ENCODE data around the gene RHCG. TPM values are rescaled to one million over a fixed set of nuclear protein-coding genes. Genes with fewer than 3 reads are reported as not detected.

Gene RHCG
- total and polyA plus RNA-seq, 2 donors = 0.13 to 0.16 TPM

DNA sequence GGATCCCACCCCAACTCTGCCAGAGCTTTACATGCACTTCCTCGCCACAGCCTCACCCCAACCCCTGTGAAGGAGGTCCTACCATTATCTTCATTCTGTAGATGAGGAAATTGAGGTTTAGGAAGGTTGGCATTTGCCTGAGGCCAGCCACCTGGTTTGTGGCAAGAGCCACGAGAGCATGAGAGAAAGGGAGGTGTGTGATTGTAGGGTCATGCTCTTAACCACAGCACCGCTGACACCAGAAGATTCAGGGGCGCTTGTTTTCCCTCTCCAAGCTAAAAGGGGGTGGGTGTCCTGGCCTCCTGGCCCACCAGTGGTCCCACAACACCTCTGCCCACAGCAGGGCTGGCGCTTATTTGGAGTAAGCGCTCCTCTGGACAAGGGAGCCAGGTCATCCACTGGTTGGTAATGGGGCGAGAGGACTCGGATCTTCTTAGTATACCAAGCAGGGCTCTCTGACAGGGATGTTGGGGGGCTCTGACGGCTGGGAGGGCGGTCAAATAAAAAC lies 691 bp downstream of the RHCG start:
- Histone ChIP-seq H3K36me3 (ENCODE audit: insufficient read depth) (no peaks in the 10 kb centered on the region), H3K27ac (ENCODE audit: low read depth) (no peak overlapping the region), H3K4me1 (ENCODE audit: insufficient read depth) (peaks cover 2% of the 10 kb centered on the region), H3K4me3 (ENCODE audit: low read depth, low read length) (no peak overlapping the region)
- DNase-seq (ENCODE audit: extremely low spot score) = no peak
- 78% methylated on average over 10 of the region's 10 CpGs for WGBS

DNA sequence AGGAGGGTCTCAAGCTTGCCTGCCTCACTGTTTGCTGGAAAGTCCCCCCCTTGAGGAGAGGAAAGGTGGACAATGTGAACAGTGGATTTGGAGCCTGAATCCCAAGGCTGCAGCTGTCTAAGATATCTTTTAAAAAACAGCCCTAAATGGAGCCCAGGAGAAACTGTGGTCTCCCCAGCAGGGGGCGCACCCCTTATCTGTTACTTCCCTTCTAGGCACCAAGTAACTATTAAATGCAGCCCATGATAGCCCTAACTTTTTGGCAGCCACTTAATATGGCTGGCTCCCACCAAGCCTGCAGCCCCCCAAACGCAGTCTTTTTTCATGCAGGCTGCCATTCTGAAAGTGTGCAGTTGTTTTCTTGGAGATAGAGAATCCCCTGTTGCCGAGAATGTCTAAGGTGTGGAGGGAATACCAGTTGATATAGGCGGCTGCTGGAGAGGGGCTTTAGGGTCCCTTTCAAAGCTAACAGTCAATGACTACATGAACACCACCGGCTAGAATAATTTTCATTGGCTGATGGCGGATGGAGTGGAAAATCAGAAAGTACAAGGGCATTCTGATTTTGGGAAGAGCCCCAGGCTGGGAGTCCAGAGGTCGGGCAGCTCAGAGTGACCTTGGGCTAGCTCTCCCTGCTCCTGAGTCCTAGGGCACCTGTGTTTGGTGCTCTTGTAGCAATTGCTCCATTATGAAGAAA lies 1.3 kb downstream of the RHCG start:
- Histone ChIP-seq H3K4me3 (ENCODE audit: low read depth, low read length) (no peak overlapping the region), H3K4me1 (ENCODE audit: insufficient read depth) (peaks cover 2% of the 10 kb centered on the region), H3K36me3 (ENCODE audit: insufficient read depth) (no peaks in the 10 kb centered on the region), H3K27ac (ENCODE audit: low read depth) (no peak overlapping the region)
- DNase-seq (ENCODE audit: extremely low spot score) = no peak
- WGBS = 78% methylated on average over 7 of the region's 7 CpGs

DNA sequence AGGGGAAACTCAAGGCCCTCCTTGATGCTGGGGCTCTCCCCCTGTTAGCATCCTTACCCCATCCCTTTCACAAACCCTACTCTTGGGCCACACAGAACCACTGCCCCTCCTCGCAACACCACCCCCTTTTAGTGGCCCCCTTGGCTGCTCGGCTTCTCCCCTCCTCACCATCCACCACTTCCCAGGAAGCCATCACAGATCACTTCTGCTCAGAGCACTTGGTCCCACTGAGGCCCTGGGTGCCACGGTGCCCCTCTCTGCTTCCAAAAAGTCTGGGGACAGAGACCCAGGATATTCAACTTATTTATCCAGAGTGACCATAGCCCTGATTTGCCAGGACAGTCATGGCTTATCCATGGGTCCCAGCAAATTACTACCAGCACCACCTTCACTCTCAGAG lies 2.4 kb downstream of the RHCG start:
- H3K4me1 ChIP-seq (ENCODE audit: insufficient read depth) = peaks cover 2% of the 10 kb centered on the region
- no peak overlapping the region for H3K4me3 ChIP-seq (ENCODE audit: low read depth, low read length)
- 90% methylated on average over 3 of the region's 3 CpGs for whole genome bisulfite sequencing
- no peak for DNase-seq (ENCODE audit: extremely low spot score)
- no peaks in the 10 kb centered on the region for H3K36me3 ChIP-seq (ENCODE audit: insufficient read depth)
- H3K27ac ChIP-seq (ENCODE audit: low read depth) = no peak overlapping the region

DNA sequence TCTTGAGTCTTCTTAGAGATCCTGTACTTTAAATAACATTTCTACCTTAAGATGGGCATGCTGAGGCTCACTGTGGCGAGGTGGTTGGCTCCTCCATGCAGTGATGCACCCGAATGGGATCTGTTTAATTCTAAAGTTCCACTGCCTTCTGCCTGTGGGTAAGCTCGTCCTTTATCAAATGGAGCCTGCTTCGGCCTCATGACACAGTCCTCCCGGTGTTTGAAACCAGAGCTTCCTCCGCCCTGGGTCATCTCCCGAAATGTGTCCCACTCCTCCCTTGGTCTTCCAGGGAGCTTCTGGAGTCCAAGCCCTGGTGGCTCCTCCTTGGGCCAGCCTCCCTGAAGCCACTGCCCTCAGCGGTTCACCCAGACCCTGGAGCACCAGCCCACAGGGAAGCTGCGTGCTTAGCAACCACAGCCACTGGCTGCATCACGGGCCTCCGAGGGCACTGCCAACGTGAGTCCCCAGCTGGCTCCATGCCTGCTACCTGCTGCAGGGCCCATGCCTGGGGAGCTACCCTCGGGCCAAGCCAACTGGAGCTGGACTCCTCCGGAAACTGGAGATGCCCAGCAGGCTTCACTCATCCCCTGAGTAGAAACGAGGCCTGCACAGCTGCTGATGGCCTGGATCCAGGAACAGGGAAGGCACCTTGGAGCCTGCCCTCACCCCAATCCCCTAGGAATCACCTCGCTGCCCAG lies 3.3 kb downstream of the RHCG start:
- H3K27ac ChIP-seq (ENCODE audit: low read depth) = no peak overlapping the region
- no peaks in the 10 kb centered on the region for H3K36me3 ChIP-seq (ENCODE audit: insufficient read depth)
- peaks cover 2% of the 10 kb centered on the region for H3K4me1 ChIP-seq (ENCODE audit: insufficient read depth)
- no peak overlapping the region for H3K4me3 ChIP-seq (ENCODE audit: low read depth, low read length)
- no peak for DNase-seq (ENCODE audit: extremely low spot score)
- 83% methylated on average over 16 of the region's 16 CpGs for WGBS

DNA sequence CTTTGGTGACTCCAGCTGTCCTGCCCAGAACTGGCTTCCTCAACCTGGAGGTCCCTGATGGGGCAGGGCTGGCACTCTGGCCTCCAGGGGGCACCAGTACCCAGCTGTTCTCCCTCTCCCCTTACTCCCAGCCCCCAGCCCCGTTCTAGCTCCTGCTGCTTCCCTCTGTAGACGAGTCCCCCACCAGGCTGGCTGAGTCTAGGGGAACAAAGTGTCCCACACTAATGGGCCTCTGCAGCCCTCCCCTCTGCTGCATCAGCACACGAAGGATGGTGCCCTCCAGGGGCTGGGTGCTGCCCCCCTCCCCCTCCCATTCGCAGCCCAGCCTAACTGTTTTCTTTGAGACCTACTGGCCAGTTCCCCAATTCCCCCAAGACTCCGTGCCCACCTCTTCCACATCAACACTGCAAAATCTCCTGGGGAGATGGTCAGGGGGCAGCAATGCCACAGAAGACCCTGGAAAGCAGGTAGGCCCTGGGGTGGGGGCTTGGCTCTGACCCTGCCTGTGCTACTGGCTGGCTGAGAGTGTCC lies 4.2 kb downstream of the RHCG start:
- Histone ChIP-seq H3K27ac (ENCODE audit: low read depth) (no peak overlapping the region), H3K36me3 (ENCODE audit: insufficient read depth) (no peaks in the 10 kb centered on the region), H3K4me1 (ENCODE audit: insufficient read depth) (peaks cover 2% of the 10 kb centered on the region), H3K4me3 (ENCODE audit: low read depth, low read length) (no peak overlapping the region)
- 33% methylated on average over 5 of the region's 5 CpGs for WGBS
- no peak for DNase-seq (ENCODE audit: extremely low spot score)

DNA sequence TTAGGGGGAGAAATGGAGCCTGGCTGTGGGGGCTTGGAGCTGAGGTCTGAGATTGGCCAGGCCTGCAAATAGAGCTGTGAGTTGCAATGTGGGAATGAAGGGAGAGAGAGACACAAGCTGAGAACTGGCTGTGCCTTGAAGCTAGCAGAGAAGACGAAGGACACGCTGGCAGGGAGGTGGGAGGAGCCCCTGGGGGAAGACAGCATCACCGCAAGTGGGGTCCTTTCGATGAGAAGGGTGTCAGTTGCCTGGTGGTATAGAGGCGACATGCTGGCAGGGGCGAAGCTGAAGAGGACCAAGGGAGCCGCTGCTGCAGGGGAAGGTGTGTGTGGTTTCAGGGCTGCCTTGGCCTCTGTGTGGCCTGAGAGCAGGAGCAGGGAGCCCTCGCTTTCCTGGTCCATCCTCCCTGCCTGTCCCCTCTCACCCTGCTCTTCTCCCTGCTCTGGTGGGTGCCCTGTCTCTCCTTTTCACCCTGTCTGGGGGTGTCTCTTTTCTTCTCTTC lies 5.5 kb downstream of the RHCG start:
- H3K27ac ChIP-seq (ENCODE audit: low read depth) = no peak overlapping the region
- no peak for DNase-seq (ENCODE audit: extremely low spot score)
- 68% methylated on average over 8 of the region's 8 CpGs for WGBS
- no peaks in the 10 kb centered on the region for H3K36me3 ChIP-seq (ENCODE audit: insufficient read depth)
- H3K4me3 ChIP-seq (ENCODE audit: low read depth, low read length) = no peak overlapping the region
- H3K4me1 ChIP-seq (ENCODE audit: insufficient read depth) = no peaks in the 10 kb centered on the region

DNA sequence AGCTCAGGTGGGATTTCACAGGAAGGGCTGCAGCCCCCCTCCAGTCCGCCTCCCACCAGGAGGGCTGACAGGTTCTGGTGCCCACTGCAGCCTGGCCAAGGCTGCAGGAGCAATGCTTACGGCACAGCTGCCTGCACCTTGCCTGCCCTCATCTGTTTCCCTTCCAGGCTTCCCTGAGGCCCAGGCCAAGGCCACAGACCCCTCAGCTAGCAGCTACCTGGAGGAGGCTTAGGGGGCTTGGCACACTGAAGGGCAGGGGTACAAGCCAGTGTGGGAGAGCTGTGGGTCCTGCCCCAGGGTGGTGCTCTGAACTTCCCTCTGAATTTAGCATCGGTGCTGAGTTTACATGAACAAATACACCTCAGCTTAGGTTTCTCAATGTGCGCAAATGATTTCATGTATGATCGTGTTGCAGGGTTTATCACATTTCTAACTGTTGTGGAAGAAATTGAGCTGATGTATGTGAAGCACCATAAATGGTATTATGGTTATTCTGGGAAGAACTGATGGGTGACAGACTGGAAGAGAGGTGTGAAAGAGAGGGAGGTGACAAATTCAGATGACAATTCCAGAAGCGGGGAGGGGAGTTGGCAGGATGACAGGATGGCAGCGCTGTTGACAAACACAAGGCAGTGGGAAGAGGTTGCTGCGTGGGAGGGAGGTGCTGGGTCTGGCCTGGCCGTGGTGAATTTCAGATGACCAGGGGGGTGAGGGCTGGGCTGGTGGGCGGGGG lies 6.1 kb downstream of the RHCG start:
- Histone ChIP-seq H3K27ac (ENCODE audit: low read depth) (no peak overlapping the region), H3K36me3 (ENCODE audit: insufficient read depth) (no peaks in the 10 kb centered on the region), H3K4me3 (ENCODE audit: low read depth, low read length) (no peak overlapping the region), H3K4me1 (ENCODE audit: insufficient read depth) (no peaks in the 10 kb centered on the region)
- DNase-seq (ENCODE audit: extremely low spot score) = no peak
- 67% methylated on average over 10 of the region's 10 CpGs for WGBS

DNA sequence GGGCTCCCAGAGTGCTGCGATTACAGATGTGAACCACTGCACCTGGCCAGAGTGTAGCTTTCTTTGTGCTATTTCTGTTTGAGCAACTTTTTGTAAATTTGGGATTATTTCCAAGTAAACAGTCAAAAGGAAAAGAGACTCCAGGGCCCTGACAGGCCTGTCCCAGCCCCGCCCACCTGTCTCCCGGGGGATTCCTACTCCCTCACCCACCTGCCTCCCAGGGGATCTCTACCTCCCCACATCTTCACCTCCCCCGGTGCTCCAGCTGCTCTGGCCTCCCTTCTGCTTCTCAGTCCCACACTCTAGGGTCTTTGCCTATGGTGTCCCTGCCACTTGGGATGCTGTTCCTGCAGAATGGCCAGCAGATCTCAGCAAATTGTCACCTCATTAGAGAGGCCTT lies 7.0 kb downstream of the RHCG start:
- no peak for DNase-seq (ENCODE audit: extremely low spot score)
- 73% methylated on average over 4 of the region's 4 CpGs for WGBS
- H3K27ac ChIP-seq (ENCODE audit: low read depth) = no peak overlapping the region
- H3K36me3 ChIP-seq (ENCODE audit: insufficient read depth) = no peaks in the 10 kb centered on the region
- H3K4me3 ChIP-seq (ENCODE audit: low read depth, low read length) = no peak overlapping the region
- no peaks in the 10 kb centered on the region for H3K4me1 ChIP-seq (ENCODE audit: insufficient read depth)

DNA sequence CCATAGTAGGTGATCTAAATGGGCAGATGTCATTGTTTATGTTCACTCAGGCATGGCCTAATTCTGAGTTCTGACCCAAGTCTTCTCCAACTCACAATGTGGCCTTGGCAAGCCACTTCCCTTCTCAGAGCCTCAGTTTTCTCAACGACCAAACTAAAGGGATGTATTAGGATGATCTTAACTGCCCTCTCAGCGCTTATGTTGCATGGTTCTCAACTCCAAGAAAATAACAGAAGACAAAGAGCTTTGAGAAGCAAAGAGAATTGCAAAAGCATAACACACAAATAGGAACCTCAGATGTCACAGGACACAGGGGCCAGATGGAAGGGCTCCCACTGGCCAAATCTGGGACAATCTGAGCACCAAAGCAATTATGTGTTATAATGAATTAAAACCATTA lies 8.6 kb downstream of the RHCG start:
- Histone ChIP-seq H3K4me3 (ENCODE audit: low read depth, low read length) (no peak overlapping the region), H3K36me3 (ENCODE audit: insufficient read depth) (no peaks in the 10 kb centered on the region), H3K4me1 (ENCODE audit: insufficient read depth) (no peaks in the 10 kb centered on the region), H3K27ac (ENCODE audit: low read depth) (no peak overlapping the region)
- no peak for DNase-seq (ENCODE audit: extremely low spot score)
- 69% methylated on average over 2 of the region's 2 CpGs for WGBS

DNA sequence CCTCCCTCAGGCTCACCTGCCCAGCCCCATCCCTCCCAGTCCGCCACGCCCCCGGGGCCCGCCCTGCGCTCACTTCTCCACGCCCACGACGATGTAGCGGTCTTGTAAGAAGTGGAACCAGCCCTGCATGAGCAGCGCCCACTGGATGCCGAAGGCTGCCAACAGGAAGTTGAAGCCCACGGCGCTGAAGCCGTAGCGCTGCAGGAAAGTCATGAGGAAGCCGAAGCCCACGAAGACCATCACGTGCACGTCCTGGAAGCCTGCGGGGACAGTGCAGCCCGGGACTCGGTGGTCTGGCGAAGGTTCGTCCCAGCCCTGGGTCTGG lies 9.7 kb downstream of the RHCG start:
- Histone ChIP-seq H3K4me1 (ENCODE audit: insufficient read depth) (no peaks in the 10 kb centered on the region), H3K36me3 (ENCODE audit: insufficient read depth) (no peaks in the 10 kb centered on the region), H3K4me3 (ENCODE audit: low read depth, low read length) (no peak overlapping the region), H3K27ac (ENCODE audit: low read depth) (no peak overlapping the region)
- DNase-seq (ENCODE audit: extremely low spot score) = no peak
- 20% methylated on average over 24 of the region's 24 CpGs for WGBS

DNA sequence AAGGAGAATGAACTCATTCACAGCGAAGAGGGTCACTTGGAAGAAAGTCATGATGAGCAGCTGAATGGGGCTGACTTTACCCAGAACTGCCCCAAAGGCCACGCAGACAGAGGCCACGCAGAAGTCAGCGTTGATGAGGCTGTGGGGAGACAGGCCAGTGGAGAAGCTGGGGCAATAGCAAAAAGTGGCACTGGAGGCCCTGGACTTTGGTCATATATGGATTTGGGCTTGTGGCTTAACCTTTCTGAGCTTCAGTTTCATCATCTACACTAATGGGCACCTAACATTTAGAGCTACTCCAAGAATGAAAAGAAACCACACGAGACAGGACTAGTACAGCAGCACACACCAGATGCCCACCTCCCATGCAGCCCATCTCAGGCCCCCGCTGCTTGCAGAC lies 13.3 kb downstream of the RHCG start:
- H3K4me3 ChIP-seq (ENCODE audit: low read depth, low read length) = no peak overlapping the region
- DNase-seq (ENCODE audit: extremely low spot score) = no peak
- WGBS = 72% methylated on average over 6 of the region's 6 CpGs
- no peak overlapping the region for H3K27ac ChIP-seq (ENCODE audit: low read depth)
- H3K36me3 ChIP-seq (ENCODE audit: insufficient read depth) = no peaks in the 10 kb centered on the region
- H3K4me1 ChIP-seq (ENCODE audit: insufficient read depth) = no peaks in the 10 kb centered on the region

DNA sequence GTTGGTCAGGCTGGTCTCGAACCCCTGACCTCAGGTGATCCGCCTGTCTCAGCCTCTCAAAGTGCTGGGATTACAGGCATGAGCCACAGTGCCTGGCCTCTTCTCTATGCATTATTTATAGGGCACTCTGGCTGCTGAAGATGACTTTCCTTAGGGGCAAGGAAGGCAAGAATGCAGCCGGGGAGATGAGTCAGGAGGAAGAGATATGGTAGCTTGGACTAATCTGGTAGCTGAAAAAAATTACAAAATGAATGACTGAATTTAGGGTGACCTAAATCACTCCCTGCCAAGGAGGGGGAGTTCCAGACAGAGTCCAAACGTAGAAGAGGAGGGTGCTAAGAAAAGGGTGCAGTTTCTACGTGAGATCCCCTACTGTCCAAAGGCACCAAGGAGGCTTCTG lies 14.2 kb downstream of the RHCG start:
- no peak overlapping the region for H3K4me3 ChIP-seq (ENCODE audit: low read depth, low read length)
- H3K4me1 ChIP-seq (ENCODE audit: insufficient read depth) = no peaks in the 10 kb centered on the region
- no peaks in the 10 kb centered on the region for H3K36me3 ChIP-seq (ENCODE audit: insufficient read depth)
- H3K27ac ChIP-seq (ENCODE audit: low read depth) = no peak overlapping the region
- 77% methylated on average over 5 of the region's 5 CpGs for WGBS
- DNase-seq (ENCODE audit: extremely low spot score) = no peak

DNA sequence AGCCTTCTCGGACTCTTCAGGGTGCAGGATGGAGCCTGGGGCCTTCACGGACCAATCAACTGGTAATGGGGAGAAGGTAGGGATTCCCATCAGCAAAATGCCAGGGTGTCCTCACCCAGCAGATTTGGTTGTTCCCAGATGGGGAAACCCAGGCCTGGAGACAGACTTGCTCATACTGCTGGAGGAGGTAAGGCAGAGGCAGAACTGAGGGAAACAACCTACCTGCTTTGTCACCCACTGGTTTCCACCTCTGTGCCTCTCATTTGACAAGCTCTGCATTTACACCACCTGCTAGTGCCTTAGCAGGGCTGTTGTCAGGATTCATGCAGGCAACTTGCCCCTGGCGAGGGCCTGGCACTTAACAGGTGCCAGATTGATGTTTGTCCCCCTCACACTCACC lies 15.9 kb downstream of the RHCG start:
- H3K4me1 ChIP-seq (ENCODE audit: insufficient read depth) = no peaks in the 10 kb centered on the region
- WGBS = 93% methylated on average over 3 of the region's 3 CpGs
- no peak overlapping the region for H3K27ac ChIP-seq (ENCODE audit: low read depth)
- H3K36me3 ChIP-seq (ENCODE audit: insufficient read depth) = no peaks in the 10 kb centered on the region
- no peak overlapping the region for H3K4me3 ChIP-seq (ENCODE audit: low read depth, low read length)
- no peak for DNase-seq (ENCODE audit: extremely low spot score)

DNA sequence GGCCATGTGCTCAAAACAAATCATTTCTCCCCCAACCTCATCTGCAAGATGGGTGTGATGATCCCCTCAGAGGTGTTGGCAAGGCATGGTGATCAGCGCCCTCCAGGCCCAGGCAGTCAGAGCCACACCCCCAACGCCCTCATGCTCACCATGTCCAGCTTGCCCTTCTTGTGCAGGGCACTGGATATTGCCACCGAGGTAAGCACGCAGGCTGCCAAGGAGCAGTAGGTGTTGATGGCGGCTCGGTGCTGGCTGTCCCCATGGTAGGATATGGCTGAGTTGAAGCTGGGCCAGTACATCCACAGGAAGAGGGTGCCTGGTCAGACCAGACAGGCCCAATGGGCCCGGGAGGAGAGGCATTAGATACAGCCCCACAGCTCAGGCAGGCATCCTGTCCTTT lies 17.2 kb downstream of the RHCG start:
- Histone ChIP-seq H3K36me3 (ENCODE audit: insufficient read depth) (no peaks in the 10 kb centered on the region), H3K4me1 (ENCODE audit: insufficient read depth) (no peaks in the 10 kb centered on the region), H3K27ac (ENCODE audit: low read depth) (no peak overlapping the region), H3K4me3 (ENCODE audit: low read depth, low read length) (no peak overlapping the region)
- 81% methylated on average over 7 of the region's 7 CpGs for WGBS
- no peak for DNase-seq (ENCODE audit: extremely low spot score)

Measured in urinary bladder (tissue), 4 donors.